ENCODE measurements around the gene LAMTOR4.

GRCh38 chr7:100157069-100157333 is 8.3 kb downstream of the LAMTOR4 start:
- TF ChIP-seq POLR2A (IDR thresholded peaks at IDR 0.05) (no peak), CTCF (IDR thresholded peaks at IDR 0.05) (no peak), POLR2AphosphoS5 (IDR thresholded peaks at IDR 0.05) (no peak)

Measured in breast epithelium (tissue), 3 donors.